Sigmoid colon (tissue), 4 donors: ENCODE results near the gene ZFAND3.

Source experiments
- CTCF ChIP-seq, 4 experiments: fragments of 450-650 bp in 3 of 4; fragments of 200-600 bp in 1 of 4; IDR thresholded peaks; one replicate each; pipeline ENCODE4 v1.5.1; 2016 to 2019; ENCODE audit warnings: antibody characterized with exemption in 4 of 4, mild to moderate bottlenecking in 3 of 4, moderate library complexity in 2 of 4
- EP300 ChIP-seq, 4 donors: sonication (generic); formaldehyde crosslinking; IDR thresholded peaks; one replicate each; pipeline ENCODE4 v1.6.1; 2017; ENCODE audit warnings: antibody characterized with exemption in 4 of 4
- POLR2AphosphoS5 ChIP-seq, 4 donors: sonication (generic); formaldehyde crosslinking; IDR thresholded peaks; one replicate each; pipeline ENCODE4 v1.6.1; 2017; ENCODE audit warnings: antibody characterized with exemption in 4 of 4

- TF ChIP-seq CTCF (IDR thresholded peaks at IDR 0.05) (no peak), POLR2AphosphoS5 (IDR thresholded peaks at IDR 0.05) (peak in 2 of 4 donors; percentile 53 to 55), EP300 (IDR thresholded peaks at IDR 0.05) (no peak)
Measured at GRCh38 chr6:37971711-37972390, 152.3 kb downstream of the ZFAND3 start.
